Medulla oblongata (tissue), 1 donor: ENCODE results near the gene PTPRB.

Source experiments
- DNase-seq: peaks from one replicate; pipeline ENCODE4 v3.0.0-alpha.2; 2015; ENCODE audit errors: extremely low spot score

PTPRB gene

GRCh38 chr12:70637303-70638085 is at the start of gene PTPRB:
Gene PTPRB, minus strand, starts transcription at chr12:70637429. Its CDS starts 34 bp downstream, at chr12:70637395.
- no peak for DNase-seq

GRCh38 chr12:70686907-70687306 is 49.7 kb upstream of the PTPRB start:
- DNase-seq = no peak

DNA sequence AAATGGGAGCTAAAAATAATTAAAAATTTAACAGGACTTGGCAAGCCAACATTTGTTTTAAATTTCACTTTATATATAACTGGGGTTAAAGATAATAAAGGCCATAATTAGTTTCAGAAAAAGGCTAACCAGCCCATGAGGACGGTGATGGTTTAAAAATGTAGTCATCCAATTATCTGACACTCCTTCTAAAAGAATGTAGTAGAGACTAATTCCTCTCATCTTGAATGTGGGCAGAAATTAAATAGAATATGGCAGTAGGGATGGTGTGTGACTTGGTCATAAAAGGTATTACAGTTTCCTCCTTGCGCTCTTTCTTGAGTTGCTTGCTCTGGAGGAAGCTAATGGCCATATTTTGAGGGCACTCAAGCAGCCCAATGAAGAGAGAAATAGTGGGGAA is 49.1 kb upstream of the PTPRB start:
- DNase-seq = no peak

DNA sequence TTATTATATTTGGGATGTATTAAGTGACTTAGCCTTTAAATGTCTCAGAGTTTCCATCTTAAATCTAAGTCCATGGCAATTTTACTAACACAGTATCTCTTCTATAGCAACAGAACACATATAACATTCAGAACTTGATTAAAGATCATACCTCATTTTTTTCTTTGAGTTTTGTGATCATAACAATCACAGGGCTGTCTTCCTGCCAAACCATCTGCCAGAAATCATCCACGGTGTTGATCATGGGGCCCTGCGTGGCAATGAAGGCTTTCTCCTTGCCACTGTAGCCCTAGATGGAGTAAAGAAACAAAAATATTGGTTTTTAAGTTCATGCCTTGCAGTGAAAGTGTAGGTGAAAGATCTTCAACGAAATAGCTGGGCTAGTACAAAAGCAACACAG is 46.7 kb upstream of the PTPRB start:
- no peak for DNase-seq

DNA sequence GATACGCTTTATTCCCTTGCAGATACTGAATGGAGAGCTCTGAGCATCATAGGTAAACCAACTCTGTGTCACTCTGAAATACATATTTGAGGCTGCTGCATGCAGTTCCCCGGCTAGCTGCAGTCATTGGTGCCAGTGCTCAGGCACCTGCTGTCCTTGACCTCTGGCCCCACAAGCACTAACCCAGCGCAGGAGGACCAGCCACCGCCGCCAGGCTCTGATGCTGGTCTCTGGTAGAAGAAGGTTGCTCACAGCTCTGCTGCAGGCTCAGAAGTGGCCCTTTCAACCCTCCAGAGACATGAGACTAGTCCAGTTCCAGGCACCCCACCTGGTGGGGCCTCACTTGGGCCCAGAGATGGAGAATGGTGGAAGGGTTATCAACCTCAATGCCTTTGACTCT is 34.5 kb upstream of the PTPRB start:
- no peak for DNase-seq

- DNase-seq = no peak
Measured at GRCh38 chr12:70670948-70671347, 33.7 kb upstream of the PTPRB start.

- DNase-seq = no peak
Measured at GRCh38 chr12:70667253-70667652, 30.0 kb upstream of the PTPRB start.

DNA sequence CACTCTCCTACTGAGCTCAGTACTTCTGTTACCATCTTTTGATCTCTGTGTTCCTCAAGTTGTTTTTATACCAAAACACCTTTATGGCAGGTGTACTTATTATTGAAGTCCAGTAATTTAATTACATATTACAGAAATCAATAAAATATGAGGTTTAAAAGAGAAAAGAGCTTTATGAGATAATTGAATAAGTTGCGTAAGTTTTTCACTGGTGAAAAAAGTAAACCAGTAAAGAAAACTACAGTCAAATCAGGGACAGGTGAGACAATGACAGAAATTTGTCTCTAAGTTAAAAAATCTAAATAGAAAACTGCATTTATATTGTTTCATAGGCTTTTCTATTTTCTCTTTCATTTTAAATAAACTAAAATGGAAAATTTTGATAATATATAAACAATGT is 29.1 kb upstream of the PTPRB start:
- no peak for DNase-seq

DNA sequence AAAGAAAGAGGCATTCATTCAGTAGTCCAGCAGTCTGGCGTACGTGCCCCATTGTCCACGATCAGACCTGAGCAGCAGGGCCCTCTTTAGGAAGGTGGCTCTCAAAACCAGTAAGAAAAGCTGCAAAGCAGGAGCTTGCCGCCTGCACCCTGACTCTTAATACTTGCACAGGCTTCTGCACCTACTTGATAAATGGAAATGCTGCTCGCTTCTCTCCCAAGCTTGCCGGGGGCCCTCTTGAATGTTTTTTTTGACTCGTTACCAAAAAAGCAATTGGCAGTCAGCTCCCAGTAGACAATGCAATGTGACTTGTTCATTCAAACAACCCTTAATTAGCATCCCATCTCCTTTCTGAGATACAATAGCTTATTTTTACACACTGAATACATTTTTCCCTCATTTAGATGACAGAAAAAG is 27.2 kb upstream of the PTPRB start:
- DNase-seq = peak; percentile 37

- DNase-seq = no peak
Measured at GRCh38 chr12:70663838-70664237, 26.6 kb upstream of the PTPRB start.

- DNase-seq = no peak
Measured at GRCh38 chr12:70661466-70662161, 24.4 kb upstream of the PTPRB start.

DNA sequence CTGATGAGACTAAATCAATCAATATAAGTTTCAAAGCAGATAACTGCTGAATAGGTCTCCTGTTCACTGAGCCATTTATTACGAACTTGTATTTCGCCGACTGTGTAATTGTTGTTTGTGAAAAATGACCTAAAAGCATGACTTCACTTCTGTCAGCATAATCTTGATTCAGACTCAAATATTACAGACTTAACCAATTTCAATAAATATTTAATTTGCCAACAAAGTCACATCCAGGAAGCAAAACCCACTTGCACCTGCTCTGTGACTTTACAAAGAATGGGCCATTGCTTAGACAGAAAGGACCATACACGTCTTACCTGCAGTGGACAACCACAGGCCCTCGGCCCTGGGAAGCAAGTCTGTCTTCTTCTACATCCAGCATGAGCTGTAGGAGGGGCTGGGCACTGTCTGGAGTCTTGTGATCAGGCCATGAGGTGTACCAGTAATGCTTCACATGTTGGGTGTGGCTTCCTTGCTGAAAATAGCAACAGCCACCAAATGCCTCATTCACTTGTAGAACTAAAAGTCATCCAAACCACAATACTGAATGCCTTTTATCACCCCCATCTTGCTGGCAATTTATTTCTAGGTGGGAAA is 23.5 kb upstream of the PTPRB start:
- DNase-seq = no peak

- no peak for DNase-seq
Measured at GRCh38 chr12:70660002-70660604, 22.9 kb upstream of the PTPRB start.

DNA sequence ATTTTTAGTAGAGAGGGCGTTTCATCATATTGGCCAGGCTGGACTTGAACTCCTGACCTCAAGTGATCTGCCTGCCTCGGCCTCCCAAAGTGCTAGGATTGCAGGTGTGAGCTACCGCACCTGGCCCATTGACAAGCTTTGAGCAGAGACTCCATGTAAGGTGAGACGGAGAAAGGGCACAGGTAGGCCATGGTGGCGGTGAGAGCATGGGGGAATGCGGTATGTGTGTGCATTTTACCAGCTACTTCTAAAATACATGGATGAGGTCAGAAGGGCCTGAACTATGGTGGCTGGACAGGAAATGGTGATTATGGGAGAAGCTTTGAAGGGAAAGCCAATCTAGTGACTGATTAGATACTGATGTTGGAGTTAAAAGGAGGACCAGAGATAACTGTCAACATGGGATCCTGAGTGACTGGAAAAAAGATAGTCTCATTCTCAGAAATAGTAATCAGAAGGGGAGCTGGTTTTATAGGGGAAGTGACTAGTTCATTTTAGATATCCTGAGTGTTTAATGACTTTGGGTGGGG is 21.9 kb upstream of the PTPRB start:
- no peak for DNase-seq

- DNase-seq = no peak
Measured at GRCh38 chr12:70657616-70658286, 20.5 kb upstream of the PTPRB start.

DNA sequence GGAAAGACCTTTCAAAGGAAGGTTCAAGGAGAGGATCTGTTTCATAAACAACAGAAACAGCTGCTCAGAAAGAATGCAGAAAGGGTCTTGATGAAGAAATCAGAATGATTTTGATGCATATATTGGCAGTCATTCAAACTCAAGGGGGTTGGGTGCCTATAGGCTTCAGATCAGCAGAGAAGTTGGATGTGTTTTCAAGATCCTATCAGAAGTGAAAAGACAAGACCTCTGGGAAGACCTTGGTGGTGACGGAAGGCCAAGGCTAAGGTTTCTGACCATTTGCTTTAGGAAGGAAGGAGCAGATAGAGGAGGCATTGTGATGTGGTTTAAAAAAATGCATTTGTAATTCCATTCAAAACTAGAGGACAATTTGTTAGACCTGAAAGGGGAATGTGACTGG is 15.2 kb upstream of the PTPRB start:
- no peak for DNase-seq

GRCh38 chr12:70648831-70649230 is 11.6 kb upstream of the PTPRB start:
- no peak for DNase-seq

DNA sequence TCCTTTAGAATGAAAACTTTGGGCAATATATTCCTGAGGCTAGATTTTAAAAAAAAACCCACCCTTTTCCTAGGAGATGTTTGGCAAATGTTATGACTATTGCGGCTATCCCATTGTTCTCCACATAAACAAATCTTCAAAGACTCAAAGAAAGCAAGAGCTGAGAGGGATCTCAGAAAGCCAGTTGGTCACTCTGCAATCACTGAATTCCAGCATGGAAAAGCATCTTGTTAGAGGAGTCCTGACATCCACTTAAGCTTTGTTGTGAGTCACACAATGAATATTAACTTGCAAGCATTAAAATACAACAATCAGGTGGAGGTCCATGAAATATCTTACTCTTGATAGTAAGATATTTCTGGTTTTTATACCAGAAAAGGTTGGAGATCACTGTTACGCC is 11.0 kb upstream of the PTPRB start:
- DNase-seq = no peak

- no peak for DNase-seq
Measured at GRCh38 chr12:70646850-70647249, 9.6 kb upstream of the PTPRB start.

GRCh38 chr12:70645494-70646317 is 8.5 kb upstream of the PTPRB start:
- no peak for DNase-seq

DNA sequence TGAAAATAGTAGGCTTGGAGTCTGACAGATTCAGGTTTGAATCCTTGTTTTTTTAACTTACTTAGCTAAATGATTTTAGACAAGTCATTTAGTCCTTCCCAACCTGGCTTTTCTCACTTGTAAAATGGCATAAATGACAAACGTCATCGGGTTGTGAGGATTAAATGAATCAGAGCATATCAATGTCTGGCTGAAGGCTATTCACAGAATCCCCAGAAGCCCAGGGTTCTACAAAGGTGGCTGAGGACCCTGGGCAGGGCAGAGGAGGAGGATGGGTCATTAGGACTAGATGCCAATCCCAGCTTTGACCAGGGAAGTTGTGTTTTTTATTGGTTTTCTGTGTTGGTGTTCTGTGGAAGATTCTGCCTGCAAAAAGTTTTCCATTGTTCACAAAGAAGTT is 7.6 kb upstream of the PTPRB start:
- DNase-seq = no peak
